Stomach (tissue), 4 donors: ENCODE measurements around the gene NCEH1.
"Not testable (repeated sequence)": the region's sequence is repeated elsewhere in the genome, so short reads cannot be mapped to it uniquely, and the experiment has no call there.

Source experiments
- EP300 ChIP-seq: sonication (generic); formaldehyde crosslinking; IDR thresholded peaks from one replicate; pipeline ENCODE4 v1.6.1; 2017; ENCODE audit warnings: antibody characterized with exemption
- TF ChIP-seq, protein P1 (sequence below), 7 experiments: fragments of 450-650 bp in 4 of 7; fragments of 200-600 bp in 3 of 7; sonication (generic) in 3 of 7; IDR thresholded peaks; one replicate each; pipeline ENCODE4 v1.5.1; 2016 to 2019; ENCODE audit warnings: antibody characterized with exemption in 7 of 7, control low read depth in 2 of 7, mild to moderate bottlenecking in 1 of 7

DNA sequence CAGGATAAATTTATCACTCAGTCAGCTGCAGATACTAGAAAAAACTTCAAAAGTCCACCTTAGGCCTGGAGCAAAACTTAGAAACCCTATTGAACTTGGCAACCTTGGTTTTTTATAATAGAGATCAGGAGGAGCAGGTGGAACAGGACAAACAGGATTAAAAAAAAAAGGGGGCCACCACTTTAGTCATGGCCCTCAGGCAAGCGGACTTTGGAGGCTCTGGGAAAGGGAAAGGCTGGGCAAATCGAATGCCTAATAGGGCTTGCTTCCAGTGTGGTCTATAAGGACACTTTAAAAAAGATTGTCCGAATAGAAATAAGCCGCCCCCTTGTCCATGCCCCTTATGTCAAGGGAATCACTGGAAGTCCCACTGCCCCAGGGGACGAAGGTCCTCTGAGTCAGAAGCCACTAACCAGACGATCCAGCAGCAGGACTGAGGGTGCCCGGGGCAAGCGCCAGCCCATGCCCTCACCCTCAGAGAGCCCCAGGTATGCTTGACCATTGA, 11.7 kb upstream of the NCEH1 start:
- TF ChIP-seq, protein P1, sequence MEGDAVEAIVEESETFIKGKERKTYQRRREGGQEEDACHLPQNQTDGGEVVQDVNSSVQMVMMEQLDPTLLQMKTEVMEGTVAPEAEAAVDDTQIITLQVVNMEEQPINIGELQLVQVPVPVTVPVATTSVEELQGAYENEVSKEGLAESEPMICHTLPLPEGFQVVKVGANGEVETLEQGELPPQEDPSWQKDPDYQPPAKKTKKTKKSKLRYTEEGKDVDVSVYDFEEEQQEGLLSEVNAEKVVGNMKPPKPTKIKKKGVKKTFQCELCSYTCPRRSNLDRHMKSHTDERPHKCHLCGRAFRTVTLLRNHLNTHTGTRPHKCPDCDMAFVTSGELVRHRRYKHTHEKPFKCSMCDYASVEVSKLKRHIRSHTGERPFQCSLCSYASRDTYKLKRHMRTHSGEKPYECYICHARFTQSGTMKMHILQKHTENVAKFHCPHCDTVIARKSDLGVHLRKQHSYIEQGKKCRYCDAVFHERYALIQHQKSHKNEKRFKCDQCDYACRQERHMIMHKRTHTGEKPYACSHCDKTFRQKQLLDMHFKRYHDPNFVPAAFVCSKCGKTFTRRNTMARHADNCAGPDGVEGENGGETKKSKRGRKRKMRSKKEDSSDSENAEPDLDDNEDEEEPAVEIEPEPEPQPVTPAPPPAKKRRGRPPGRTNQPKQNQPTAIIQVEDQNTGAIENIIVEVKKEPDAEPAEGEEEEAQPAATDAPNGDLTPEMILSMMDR (IDR thresholded peaks at IDR 0.05), result not testable (repeated sequence)
- TF ChIP-seq EP300, result not testable (repeated sequence)
